CD14-positive monocyte (primary cell): Measurements from ENCODE around the gene HERC5. TPM values are rescaled to one million over a fixed set of nuclear protein-coding genes. Genes with fewer than 3 reads are reported as not detected.

Source experiments
- DNase-seq, 3 donors: peaks; one replicate each; pipeline ENCODE4 v3.0.0-alpha.2; 2011 to 2022
- H2AFZ ChIP-seq: 2 replicates; pipeline ENCODE4 v1.6.0; 2012; ENCODE audit warnings: mild to moderate bottlenecking, low read depth, low read length, inconsistent platforms; ENCODE audit not compliant: insufficient read depth, poor library complexity, severe bottlenecking
- H3K27ac ChIP-seq, 2 donors: 1 replicate in 1 of 2; 2 replicates in 1 of 2; pipeline ENCODE4 v1.5.1; 2012 to 2013; ENCODE audit warnings: low read length in 2 of 2, control low read depth in 1 of 2, inconsistent platforms in 1 of 2, low read depth in 1 of 2, mild to moderate bottlenecking in 1 of 2
- H3K27me3 ChIP-seq, 2 donors: one replicate each; pipeline versions ENCODE4 v1.6.0 to v1.6.1; 2011 to 2013; ENCODE audit warnings: low read length in 2 of 2; ENCODE audit not compliant: control insufficient read depth in 2 of 2, insufficient read depth in 2 of 2
- H3K36me3 ChIP-seq, 2 donors: replicated peaks in 1 of 2; 1 replicate in 1 of 2; 2 replicates in 1 of 2; pipeline versions ENCODE4 v1.5.1 to v1.6.1; 2012 to 2013; ENCODE audit warnings: low read length in 2 of 2, control low read depth in 1 of 2, inconsistent platforms in 1 of 2, mild to moderate bottlenecking in 1 of 2; ENCODE audit not compliant: insufficient read depth in 2 of 2, control insufficient read depth in 1 of 2
- H3K4me1 ChIP-seq, 2 donors: 1 replicate in 1 of 2; 2 replicates in 1 of 2; pipeline versions ENCODE4 v1.5.1 to v1.6.1; 2012 to 2013; ENCODE audit warnings: low read length in 2 of 2, control low read depth in 1 of 2, inconsistent platforms in 1 of 2, mild to moderate bottlenecking in 1 of 2, moderate library complexity in 1 of 2; ENCODE audit not compliant: insufficient read depth in 2 of 2, control insufficient read depth in 1 of 2
- H3K4me2 ChIP-seq: replicated peaks from 2 replicates; pipeline ENCODE3; 2012; ENCODE audit warnings: low read length, moderate library complexity, mild to moderate bottlenecking; ENCODE audit not compliant: poor library complexity, severe bottlenecking; ENCODE audit errors: extremely low read depth
- H3K4me3 ChIP-seq, 3 experiments: fragments of 200-600 bp in 1 of 3; sonication (generic) in 1 of 3; replicated peaks in 1 of 3; 1 replicate in 2 of 3; 2 replicates in 1 of 3; pipeline ENCODE4 v1.5.1; 2011 to 2013; ENCODE audit warnings: low read length in 3 of 3, mild to moderate bottlenecking in 3 of 3, control low read depth in 2 of 3, low read depth in 2 of 3, inconsistent platforms in 1 of 3, moderate library complexity in 1 of 3
- H3K79me2 ChIP-seq: 2 replicates; pipeline ENCODE4 v1.6.0; 2012; ENCODE audit warnings: mild to moderate bottlenecking, control low read depth, inconsistent platforms, low read length, moderate library complexity; ENCODE audit not compliant: insufficient read depth
- H3K9ac ChIP-seq: 2 replicates; pipeline ENCODE4 v1.6.0; 2017; ENCODE audit warnings: low read length, mild to moderate bottlenecking; ENCODE audit not compliant: insufficient read depth, poor library complexity, severe bottlenecking
- H3K9me3 ChIP-seq, 2 donors: replicated peaks in 1 of 2; 1 replicate in 1 of 2; 2 replicates in 1 of 2; pipeline versions ENCODE4 v1.5.1 to v1.6.1; 2012 to 2013; ENCODE audit warnings: low read length in 2 of 2, control low read depth in 1 of 2; ENCODE audit not compliant: control insufficient read depth in 1 of 2, insufficient read depth in 1 of 2
- H4K20me1 ChIP-seq: 2 replicates; pipeline ENCODE4 v1.6.0; 2012; ENCODE audit warnings: mild to moderate bottlenecking, low read length, control low read depth, moderate library complexity; ENCODE audit not compliant: insufficient read depth
- H3K27ac Mint-ChIP-seq, 7 donors: one replicate each; pipeline ENCODE4 v1.8.0; 2020; ENCODE audit warnings: mild to moderate bottlenecking in 7 of 7, mixed read lengths in 7 of 7, moderate library complexity in 6 of 7, inconsistent platforms in 2 of 7
- H3K27me3 Mint-ChIP-seq, 3 donors: one replicate each; pipeline ENCODE4 v1.8.0; 2021 to 2022; ENCODE audit warnings: low read depth in 3 of 3, mild to moderate bottlenecking in 3 of 3, mixed read lengths in 3 of 3, moderate library complexity in 3 of 3, inconsistent platforms in 1 of 3
- H3K36me3 Mint-ChIP-seq, 2 donors: one replicate each; pipeline ENCODE4 v1.8.0; 2020; ENCODE audit warnings: mixed read lengths in 2 of 2, inconsistent platforms in 1 of 2, mild to moderate bottlenecking in 1 of 2
- H3K4me1 Mint-ChIP-seq: one replicate; pipeline ENCODE4 v1.8.0; 2020; ENCODE audit warnings: mild to moderate bottlenecking, mixed read lengths
- H3K4me3 Mint-ChIP-seq, 2 donors: one replicate each; pipeline ENCODE4 v1.8.0; 2020; ENCODE audit warnings: mild to moderate bottlenecking in 2 of 2, mixed read lengths in 2 of 2, moderate library complexity in 1 of 2
- H3K9me3 Mint-ChIP-seq, 7 donors: one replicate each; pipeline ENCODE4 v1.8.0; 2020 to 2022; ENCODE audit warnings: mixed read lengths in 7 of 7, mild to moderate bottlenecking in 6 of 7, moderate library complexity in 6 of 7, inconsistent platforms in 2 of 7
- CTCF ChIP-seq: fragments of 200-600 bp; IDR thresholded peaks from one replicate; pipeline ENCODE4 v1.8.0; 2022; ENCODE audit warnings: antibody characterized with exemption, mild to moderate bottlenecking
- WGBS: methylation state at CpG from one replicate; pipeline ENCODE4 v1.1.5; 2013; ENCODE audit warnings: missing lambda C conversion rate; ENCODE audit not compliant: insufficient coverage; 5-methylcytosine and 5-hydroxymethylcytosine counted together
- intact Hi-C, 2 donors: fragments of 100-400 bp; cut with micrococcal nuclease; formaldehyde crosslinking; loops; one replicate each; pipeline versions ENCODE4 v1.15.0 to v1.15.1; 2023
- polyA plus RNA-seq, 3 donors: library from polyadenylated mRNA; depleted of rRNA in 1 of 3; unstranded in 2 of 3; stranded (reverse) in 1 of 3; fragments of 300-500 nt in 2 of 3; fragments of >200 nt in 1 of 3; fragmentation: Illumina TruSeq in 2 of 3; gene quantifications; 1 replicate in 2 of 3; 2 replicates in 1 of 3; pipeline ENCODE4 v1.2.3, GENCODE V29; 2012 to 2021

The HERC5 gene
- polyA plus RNA-seq, 3 donors, result 2.9 to 10.4 (median 8.1) TPM

GRCh38 chr4:88535090-88535755, 78.3 kb downstream of the HERC5 start:
- H3K79me2 ChIP-seq, result no peaks in the 10 kb centered on the region
- H3K9me3 ChIP-seq, result no peaks in the 10 kb centered on the region
- no CpG with 5 or more reads among the region's 2 CpGs for WGBS
- H3K27me3 ChIP-seq, result no peaks in the 10 kb centered on the region
- H3K9me3 Mint-ChIP-seq, result peaks cover 0 to 2% (median 0%) of the 10 kb centered on the region in 7 donors
- intact Hi-C loops, result no loop called here
- no peak for TF ChIP-seq CTCF
- H3K9ac ChIP-seq, result no peak overlapping the region
- H3K4me2 ChIP-seq, result no peak overlapping the region
- peaks cover 7 to 8% of the 10 kb centered on the region in 2 donors for H3K4me1 ChIP-seq
- no peak overlapping the region for H3K27ac ChIP-seq
- H3K27me3 Mint-ChIP-seq, result peaks cover 0 to 3% (median 2%) of the 10 kb centered on the region in 3 donors
- H3K4me1 Mint-ChIP-seq, result peaks cover 11% of the 10 kb centered on the region
- no peak overlapping the region for H3K27ac Mint-ChIP-seq
- H3K4me3 ChIP-seq, result no peak overlapping the region
- H3K36me3 Mint-ChIP-seq, result no peaks in the 10 kb centered on the region
- no peaks in the 10 kb centered on the region for H4K20me1 ChIP-seq
- no peaks in the 10 kb centered on the region for H3K36me3 ChIP-seq
- no peak overlapping the region for H3K4me3 Mint-ChIP-seq
- H2AFZ ChIP-seq, result no peak overlapping the region
- no peak for DNase-seq

- no peak for TF ChIP-seq CTCF
- H3K4me2 ChIP-seq, result no peak overlapping the region
- H3K4me1 ChIP-seq, result peaks cover 7 to 8% of the 10 kb centered on the region in 2 donors
- H3K36me3 ChIP-seq, result no peaks in the 10 kb centered on the region
- no CpG with 5 or more reads among the region's 1 CpG for whole genome bisulfite sequencing
- no peak overlapping the region for H3K9ac ChIP-seq
- Mint-ChIP-seq H3K36me3 (no peaks in the 10 kb centered on the region), H3K27me3 (peaks cover 1 to 5% (median 2%) of the 10 kb centered on the region in 3 donors), H3K4me3 (no peak overlapping the region), H3K27ac (no peak overlapping the region), H3K4me1 (peaks cover 11% of the 10 kb centered on the region), H3K9me3 (peaks cover 0 to 2% (median 0%) of the 10 kb centered on the region in 7 donors)
- no peaks in the 10 kb centered on the region for H3K9me3 ChIP-seq
- no peaks in the 10 kb centered on the region for H3K79me2 ChIP-seq
- no peak overlapping the region for H3K27ac ChIP-seq
- H3K27me3 ChIP-seq, result no peaks in the 10 kb centered on the region
- intact Hi-C loops, result no loop called here
- no peaks in the 10 kb centered on the region for H4K20me1 ChIP-seq
- DNase-seq, result no peak
- no peak overlapping the region for H2AFZ ChIP-seq
- no peak overlapping the region for H3K4me3 ChIP-seq
Measured at GRCh38 chr4:88537709-88538108, 80.8 kb downstream of the HERC5 start.
